HG03135 (cell line): Measurements from ENCODE around the gene CTXN2.

Experiments used
- ATAC-seq: cut with Tn5 transposase; IDR thresholded peaks from one replicate; pipeline ENCODE4 v1.9.1; 2021; ENCODE audit warnings: mild to moderate bottlenecking, moderate library complexity; ENCODE audit not compliant: unreplicated experiment

The CTXN2 gene

GRCh38 chr15:48221885-48222284, 30.4 kb downstream of the CTXN2 start:
- ATAC-seq, result no peak

DNA sequence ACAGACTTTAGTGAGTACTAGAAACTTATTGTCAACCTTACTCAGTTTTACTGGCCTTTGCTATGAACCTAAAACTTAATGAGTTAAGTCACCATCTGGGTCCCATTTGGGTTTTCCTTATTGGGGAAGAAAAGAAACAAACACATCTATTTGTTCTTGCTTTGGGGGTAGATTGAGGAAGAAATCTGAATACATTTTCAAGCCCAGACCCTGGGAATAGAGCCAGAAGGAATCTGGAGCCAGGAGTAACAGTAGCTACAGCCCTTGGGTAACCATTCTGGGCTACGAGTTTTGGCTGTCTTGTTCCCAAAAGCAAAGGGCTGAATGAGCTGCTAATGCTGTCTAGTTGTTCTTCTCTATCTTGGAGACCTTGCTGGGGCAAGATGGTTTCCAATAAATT, 31.2 kb downstream of the CTXN2 start:
- no peak for ATAC-seq

DNA sequence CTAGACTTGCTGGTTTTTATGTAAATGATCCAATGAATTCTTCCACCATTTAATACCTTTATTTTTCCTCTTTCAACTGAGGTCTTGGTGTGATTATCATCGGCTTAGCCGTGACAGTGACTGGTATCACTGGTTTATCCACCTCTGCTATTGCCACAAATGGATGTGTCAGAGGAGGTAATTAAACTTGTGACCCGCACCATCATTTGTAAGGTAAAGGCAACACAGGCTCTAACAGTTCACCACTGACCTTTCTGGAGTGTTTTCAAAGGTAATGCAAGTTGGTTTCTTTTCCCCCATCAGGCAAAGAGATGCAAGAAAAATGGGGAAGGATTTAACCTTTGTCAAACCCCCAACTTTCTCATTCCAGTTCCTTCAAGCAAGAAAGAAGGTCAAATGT, 34.3 kb downstream of the CTXN2 start:
- ATAC-seq, result no peak

- no peak for ATAC-seq
Measured at GRCh38 chr15:48230498-48230897, 39.0 kb downstream of the CTXN2 start.

DNA sequence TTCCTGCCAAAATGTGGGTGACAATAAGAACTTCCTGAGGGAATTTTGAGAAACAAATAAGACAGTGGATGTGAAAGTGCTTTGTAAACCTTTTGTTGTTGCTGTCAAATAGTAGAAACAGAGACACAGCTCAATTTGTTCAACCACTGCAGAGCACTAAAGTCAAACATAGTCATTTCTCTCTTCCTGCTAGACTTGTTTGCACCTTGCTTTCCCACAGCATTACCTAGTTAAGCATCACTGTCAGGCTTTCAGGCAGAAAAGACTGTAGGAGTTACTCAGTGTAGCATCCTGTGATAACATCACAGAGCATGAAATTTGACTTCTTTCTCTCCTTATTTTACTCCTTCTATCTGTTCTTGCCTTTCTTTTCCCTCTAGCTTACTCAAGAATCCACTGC, 41.8 kb downstream of the CTXN2 start:
- ATAC-seq, result no peak

GRCh38 chr15:48239334-48239733, 47.9 kb downstream of the CTXN2 start:
- ATAC-seq, result no peak

GRCh38 chr15:48242015-48242414, 50.5 kb downstream of the CTXN2 start:
- no peak for ATAC-seq

GRCh38 chr15:48242535-48242934, 51.1 kb downstream of the CTXN2 start:
- no peak for ATAC-seq

DNA sequence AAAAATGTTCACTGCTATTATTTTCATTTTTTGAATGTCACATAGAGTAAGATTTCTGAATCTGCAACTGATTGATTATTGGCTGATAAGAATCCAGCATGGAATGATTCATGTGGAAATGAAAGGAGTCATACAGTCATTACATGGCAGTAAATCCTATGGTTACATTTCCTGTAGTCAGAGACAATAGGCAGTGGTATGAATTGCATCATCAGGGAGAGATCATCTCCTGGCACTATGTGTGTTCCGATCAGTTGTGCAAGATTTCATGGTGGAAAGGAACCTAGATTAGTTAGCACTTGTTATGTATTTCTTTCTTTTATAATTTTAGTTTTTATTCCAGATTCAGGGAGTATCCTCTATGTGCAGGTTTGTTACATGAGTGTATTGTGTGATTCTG, 53.5 kb downstream of the CTXN2 start:
- no peak for ATAC-seq

GRCh38 chr15:48248414-48248813, 56.9 kb downstream of the CTXN2 start:
- ATAC-seq, result no peak

DNA sequence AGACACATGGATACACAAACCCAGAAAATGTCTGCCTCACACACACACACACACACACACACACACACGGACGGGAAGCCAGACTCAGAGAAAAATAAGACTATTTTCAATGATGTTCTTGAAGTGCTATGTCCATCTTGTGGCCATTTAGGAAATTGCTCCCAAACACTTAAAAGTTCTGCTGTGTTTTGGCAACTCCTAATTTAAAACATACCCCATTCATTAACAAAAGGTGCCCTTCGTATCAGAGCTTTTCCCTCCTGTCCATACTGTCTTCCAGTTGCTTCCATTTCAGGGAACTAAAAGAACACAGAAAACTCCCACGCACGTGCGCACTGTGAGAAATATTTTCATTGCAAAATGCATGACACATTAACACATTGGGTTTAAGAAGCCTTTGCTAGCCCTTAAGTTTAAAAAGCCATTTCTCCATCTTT, 59.2 kb downstream of the CTXN2 start:
- ATAC-seq, result no peak

DNA sequence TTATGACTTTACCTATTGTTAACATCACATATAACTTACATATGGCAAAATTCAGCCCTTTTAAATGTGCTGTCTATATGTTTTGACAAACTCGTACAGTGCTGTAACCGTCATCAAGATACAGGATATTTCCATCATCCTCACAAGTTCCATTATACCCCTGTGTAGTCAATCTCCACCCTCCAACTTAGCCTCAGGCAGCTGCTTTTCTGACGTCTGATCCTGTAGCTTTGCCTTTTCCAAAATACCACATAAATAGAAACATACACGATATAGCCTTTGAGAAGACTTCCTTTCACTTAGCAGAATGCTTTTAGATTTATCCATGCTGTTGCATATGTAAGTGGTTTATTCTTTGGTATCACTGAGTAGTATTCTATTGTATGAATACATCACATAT, 61.7 kb downstream of the CTXN2 start:
- no peak for ATAC-seq
